Heart left ventricle (tissue), 13 donors: ENCODE measurements around the gene CRIP2.

Experiments used
- POLR2A ChIP-seq, 2 donors: fragments of 450-650 bp; IDR thresholded peaks; one replicate each; pipeline ENCODE4 v1.6.1; 2017; ENCODE audit warnings: antibody characterized with exemption in 2 of 2, mild to moderate bottlenecking in 2 of 2, moderate library complexity in 2 of 2
- TF ChIP-seq, protein P1 (sequence below), 12 donors: fragments of 200-600 bp; sonication (generic) in 4 of 12; IDR thresholded peaks; one replicate each; pipeline versions ENCODE4 v1.5.0 to v1.8.0; 2018 to 2022; ENCODE audit warnings: antibody characterized with exemption in 12 of 12, mild to moderate bottlenecking in 5 of 12
- donor health status: ischemic (EF 13 %, LVEDD 7.1; RV severe dilation, severe dysfunction).
- donor health status: DM: no; HTN: yes; CAD: no.
- donor health status: DM: no; HTN: no; CAD: no.
- donor health status: ischemic (EF 25% LVEDD 6.9; RV normal size, moderate dysfunction).
- donor health status: ischemic (EF 25% LVEDD 5.7; RV mildly dilated, moderate dysfunction).
- donor health status: ischemic (EF 35%, LVEDD 5.7; RV mildly dilated, moderate dysfunction).
- donor health status: nonischemic (EF 11% LVEDD 7.7; RV severe dilation, severe dysfunction).
- donor health status: DM: yes; HTN: yes; CAD: no.
- donor health status: PGD.
- donor health status: ischemic (EF 29% LVEDD 5.4; RV normal size, mild dysfunction).
- donor health status: nonischemic (EF 23%, LVEDD 6.1; RV moderate dilation, normal function).

DNA sequence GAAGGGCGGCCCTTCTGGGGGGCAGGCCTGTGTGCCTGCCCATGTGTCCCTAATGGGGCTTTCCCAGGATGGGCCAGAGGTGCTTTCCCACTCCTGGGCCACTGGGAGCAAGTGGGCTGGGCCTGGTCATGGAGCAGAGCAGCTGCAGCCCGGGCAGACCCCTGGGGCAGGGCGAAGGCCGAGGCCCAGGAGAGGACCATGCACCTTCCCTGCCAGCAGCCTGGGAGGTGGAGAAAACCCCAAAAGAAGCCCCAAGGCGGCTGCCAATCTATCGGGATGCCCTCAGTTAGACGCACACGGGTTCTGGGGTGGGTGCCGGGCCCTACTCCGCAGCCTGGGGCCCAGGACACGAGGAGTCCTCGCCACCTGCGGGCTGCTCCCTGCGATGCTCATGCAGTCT, 16.1 kb upstream of the CRIP2 start:
- TF ChIP-seq POLR2A (IDR thresholded peaks at IDR 0.05), result no peak
- TF ChIP-seq, protein P1, sequence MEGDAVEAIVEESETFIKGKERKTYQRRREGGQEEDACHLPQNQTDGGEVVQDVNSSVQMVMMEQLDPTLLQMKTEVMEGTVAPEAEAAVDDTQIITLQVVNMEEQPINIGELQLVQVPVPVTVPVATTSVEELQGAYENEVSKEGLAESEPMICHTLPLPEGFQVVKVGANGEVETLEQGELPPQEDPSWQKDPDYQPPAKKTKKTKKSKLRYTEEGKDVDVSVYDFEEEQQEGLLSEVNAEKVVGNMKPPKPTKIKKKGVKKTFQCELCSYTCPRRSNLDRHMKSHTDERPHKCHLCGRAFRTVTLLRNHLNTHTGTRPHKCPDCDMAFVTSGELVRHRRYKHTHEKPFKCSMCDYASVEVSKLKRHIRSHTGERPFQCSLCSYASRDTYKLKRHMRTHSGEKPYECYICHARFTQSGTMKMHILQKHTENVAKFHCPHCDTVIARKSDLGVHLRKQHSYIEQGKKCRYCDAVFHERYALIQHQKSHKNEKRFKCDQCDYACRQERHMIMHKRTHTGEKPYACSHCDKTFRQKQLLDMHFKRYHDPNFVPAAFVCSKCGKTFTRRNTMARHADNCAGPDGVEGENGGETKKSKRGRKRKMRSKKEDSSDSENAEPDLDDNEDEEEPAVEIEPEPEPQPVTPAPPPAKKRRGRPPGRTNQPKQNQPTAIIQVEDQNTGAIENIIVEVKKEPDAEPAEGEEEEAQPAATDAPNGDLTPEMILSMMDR (IDR thresholded peaks at IDR 0.05), result no peak
